Peyer's patch (tissue), 4 donors: Measurements from ENCODE around the gene CLEC1B.

ENCODE experiments used
- POLR2A ChIP-seq, 2 donors: fragments of 450-650 bp; IDR thresholded peaks; one replicate each; pipeline ENCODE4 v1.5.1; 2017; ENCODE audit warnings: antibody characterized with exemption in 2 of 2, mild to moderate bottlenecking in 2 of 2, moderate library complexity in 2 of 2
- TF ChIP-seq, protein P1 (sequence below), 6 experiments: fragments of 450-650 bp in 4 of 6; fragments of 200-600 bp in 2 of 6; sonication (generic) in 1 of 6; IDR thresholded peaks; one replicate each; pipeline ENCODE4 v1.5.1; 2017 to 2019; ENCODE audit warnings: antibody characterized with exemption in 6 of 6, mild to moderate bottlenecking in 3 of 6, moderate library complexity in 1 of 6

DNA sequence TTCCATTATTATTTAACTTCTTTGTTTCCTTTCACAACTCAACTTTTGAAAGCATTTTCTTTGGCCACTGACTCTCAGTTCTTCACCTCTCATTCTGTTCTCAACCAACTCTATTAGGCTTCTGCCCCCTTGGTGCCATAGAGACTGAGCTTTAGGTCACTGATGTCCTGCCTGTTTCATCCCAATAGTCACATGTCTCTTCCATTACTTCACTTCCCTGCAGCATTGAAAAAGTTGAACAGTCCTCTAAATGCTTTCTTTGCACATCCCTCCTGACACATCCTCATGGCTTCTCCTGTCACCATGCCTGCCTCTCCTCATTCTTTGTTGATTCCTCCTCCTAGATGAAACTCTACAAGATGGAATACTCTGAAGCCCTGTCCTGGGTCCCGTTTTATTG lies 25.0 kb downstream of the CLEC1B start:
- TF ChIP-seq POLR2A (IDR thresholded peaks at IDR 0.05): no peak
- TF ChIP-seq, protein P1, sequence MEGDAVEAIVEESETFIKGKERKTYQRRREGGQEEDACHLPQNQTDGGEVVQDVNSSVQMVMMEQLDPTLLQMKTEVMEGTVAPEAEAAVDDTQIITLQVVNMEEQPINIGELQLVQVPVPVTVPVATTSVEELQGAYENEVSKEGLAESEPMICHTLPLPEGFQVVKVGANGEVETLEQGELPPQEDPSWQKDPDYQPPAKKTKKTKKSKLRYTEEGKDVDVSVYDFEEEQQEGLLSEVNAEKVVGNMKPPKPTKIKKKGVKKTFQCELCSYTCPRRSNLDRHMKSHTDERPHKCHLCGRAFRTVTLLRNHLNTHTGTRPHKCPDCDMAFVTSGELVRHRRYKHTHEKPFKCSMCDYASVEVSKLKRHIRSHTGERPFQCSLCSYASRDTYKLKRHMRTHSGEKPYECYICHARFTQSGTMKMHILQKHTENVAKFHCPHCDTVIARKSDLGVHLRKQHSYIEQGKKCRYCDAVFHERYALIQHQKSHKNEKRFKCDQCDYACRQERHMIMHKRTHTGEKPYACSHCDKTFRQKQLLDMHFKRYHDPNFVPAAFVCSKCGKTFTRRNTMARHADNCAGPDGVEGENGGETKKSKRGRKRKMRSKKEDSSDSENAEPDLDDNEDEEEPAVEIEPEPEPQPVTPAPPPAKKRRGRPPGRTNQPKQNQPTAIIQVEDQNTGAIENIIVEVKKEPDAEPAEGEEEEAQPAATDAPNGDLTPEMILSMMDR (IDR thresholded peaks at IDR 0.05): no peak
